Middle frontal gyrus (tissue), 1 donor: Measurements from ENCODE around the gene TMEM9.

Experiments used
- DNase-seq: peaks from one replicate; pipeline ENCODE4 v3.0.0-alpha.2; 2015; ENCODE audit warnings: low spot score; ENCODE audit errors: extremely low spot score

TMEM9 gene

GRCh38 chr1:201154389-201155165 is at the start of gene TMEM9:
Gene TMEM9, minus strand, starts transcription at chr1:201154474. Its CDS starts 551 bp downstream, at chr1:201153923.
- DNase-seq: peak; percentile 93

GRCh38 chr1:201198598-201198997 is 44.3 kb upstream of the TMEM9 start:
- DNase-seq: no peak

- DNase-seq: no peak
Measured at GRCh38 chr1:201194046-201194445, 39.8 kb upstream of the TMEM9 start.

- DNase-seq: no peak
Measured at GRCh38 chr1:201192261-201192788, 38.1 kb upstream of the TMEM9 start.

- DNase-seq: no peak
Measured at GRCh38 chr1:201191653-201192260, 37.5 kb upstream of the TMEM9 start.

- DNase-seq: no peak
Measured at GRCh38 chr1:201190624-201191051, 36.4 kb upstream of the TMEM9 start, which contains the start of gene IGFN1. Gene IGFN1, plus strand, starts transcription at chr1:201190824. Its CDS starts 2,470 bp downstream, at chr1:201193294.

GRCh38 chr1:201190005-201190404 is 35.7 kb upstream of the TMEM9 start:
- DNase-seq: no peak

- no peak for DNase-seq
Measured at GRCh38 chr1:201189085-201189484, 34.8 kb upstream of the TMEM9 start.

- no peak for DNase-seq
Measured at GRCh38 chr1:201186192-201186591, 31.9 kb upstream of the TMEM9 start.

- no peak for DNase-seq
Measured at GRCh38 chr1:201185527-201186128, 31.4 kb upstream of the TMEM9 start.

GRCh38 chr1:201185123-201185453 is 30.8 kb upstream of the TMEM9 start:
- no peak for DNase-seq

- no peak for DNase-seq
Measured at GRCh38 chr1:201184307-201185122, 30.2 kb upstream of the TMEM9 start.

- no peak for DNase-seq
Measured at GRCh38 chr1:201183753-201184152, 29.5 kb upstream of the TMEM9 start.

- no peak for DNase-seq
Measured at GRCh38 chr1:201183209-201183608, 28.9 kb upstream of the TMEM9 start.

GRCh38 chr1:201181726-201182125 is 27.5 kb upstream of the TMEM9 start:
- DNase-seq: no peak

- DNase-seq: no peak
Measured at GRCh38 chr1:201181323-201181722, 27.0 kb upstream of the TMEM9 start.

GRCh38 chr1:201180901-201181300 is 26.6 kb upstream of the TMEM9 start:
- DNase-seq: no peak

- DNase-seq: no peak
Measured at GRCh38 chr1:201180141-201180540, 25.9 kb upstream of the TMEM9 start.

- no peak for DNase-seq
Measured at GRCh38 chr1:201178718-201179117, 24.4 kb upstream of the TMEM9 start.

GRCh38 chr1:201176940-201177339 is 22.7 kb upstream of the TMEM9 start:
- DNase-seq: no peak

- DNase-seq: no peak
Measured at GRCh38 chr1:201175820-201176500, 21.7 kb upstream of the TMEM9 start.
